H1 (cell line): ENCODE data around the gene KRT12. TPM values are rescaled to one million over a fixed set of nuclear protein-coding genes. Genes with fewer than 3 reads are reported as not detected.

Source experiments
- polyA plus RNA-seq, 7 experiments: library from polyadenylated mRNA; depleted of rRNA in 3 of 7; stranded (reverse) in 5 of 7; unstranded in 2 of 7; fragments of >200 nt in 5 of 7; fragments of 200-250 nt in 2 of 7; gene quantifications; 1 replicate in 5 of 7; 2 replicates in 1 of 7; 4 replicates in 1 of 7; pipeline versions ENCODE4 v1.2.1 to v1.2.3, GENCODE V29; 2011 to 2013; ENCODE audit warnings: missing spikeins in 2 of 7, mixed read lengths in 2 of 7
- total RNA-seq: library from RNA; stranded (reverse); fragmentation: NEBNext Ultra II Directional; extraction: Animal tissue kit (Norgen Biotek cat#: 25700); gene quantifications from 2 replicates; pipeline ENCODE4 v1.2.1, GENCODE V29; 2021

Gene KRT12
- total and polyA plus RNA-seq, 2 of the 8 experiments (the other 6 are each of a cell fraction or from before 2014, with no cell fraction given) = not detected

Other genes starting within 250 kb of the KRT12 start
- 131 and 142 TPM in 2 replicates for gene SMARCE1, start 219.4 kb downstream of the KRT12 start, total RNA-seq
- 20.2 and 30.7 TPM in 2 replicates for gene SMARCE1, start 219.4 kb downstream of the KRT12 start, polyA plus RNA-seq (2011; rRNA removed)
- 0.61 and 0.75 TPM in 2 replicates for gene KRT222, start 202.0 kb downstream of the KRT12 start, total RNA-seq
- 0.08 and 0.09 TPM in 2 replicates for gene KRT222, start 202.0 kb downstream of the KRT12 start, polyA plus RNA-seq (2011; rRNA removed)
- not detected in 2 replicates for gene KRT24, start 163.5 kb downstream of the KRT12 start, total RNA-seq
- gene KRT24, start 163.5 kb downstream of the KRT12 start, polyA plus RNA-seq (2011; rRNA removed) = not detected in 2 replicates
- gene KRT25, start 111.9 kb downstream of the KRT12 start, total RNA-seq = not detected in 2 replicates
- gene KRT25, start 111.9 kb downstream of the KRT12 start, polyA plus RNA-seq (2011; rRNA removed) = not detected in 2 replicates
- not detected in 2 replicates for gene KRT26, start 95.0 kb downstream of the KRT12 start, total RNA-seq
- gene KRT26, start 95.0 kb downstream of the KRT12 start, polyA plus RNA-seq (2011; rRNA removed) = not detected in 2 replicates
- not detected in 2 replicates for gene KRT27, start 84.7 kb downstream of the KRT12 start, total RNA-seq
- gene KRT27, start 84.7 kb downstream of the KRT12 start, polyA plus RNA-seq (2011; rRNA removed) = not detected in 2 replicates
- not detected in 2 replicates for gene KRT28, start 67.3 kb downstream of the KRT12 start, total RNA-seq
- gene KRT28, start 67.3 kb downstream of the KRT12 start, polyA plus RNA-seq (2011; rRNA removed) = not detected in 2 replicates
- gene KRT10, start 44.6 kb downstream of the KRT12 start, total RNA-seq = 31.3 and 39.4 TPM in 2 replicates
- gene KRT10, start 44.6 kb downstream of the KRT12 start, polyA plus RNA-seq (2011; rRNA removed) = 2.4 and 3.5 TPM in 2 replicates
- not detected in 2 replicates for gene KRT20, start 18.0 kb upstream of the KRT12 start, total RNA-seq
- gene KRT20, start 18.0 kb upstream of the KRT12 start, polyA plus RNA-seq (2011; rRNA removed) = not detected in 2 replicates
- gene KRT23, start 70.4 kb upstream of the KRT12 start, total RNA-seq = not detected in 2 replicates
- gene KRT23, start 70.4 kb upstream of the KRT12 start, polyA plus RNA-seq (2011; rRNA removed) = not detected in 2 replicates
- not detected in 2 replicates for gene KRT39, start 99.7 kb upstream of the KRT12 start, total RNA-seq
- not detected in 2 replicates for gene KRT39, start 99.7 kb upstream of the KRT12 start, polyA plus RNA-seq (2011; rRNA removed)
- gene KRT40, start 117.1 kb upstream of the KRT12 start, total RNA-seq = not detected in 2 replicates
- gene KRT40, start 117.1 kb upstream of the KRT12 start, polyA plus RNA-seq (2011; rRNA removed) = not detected in 2 replicates
- not detected in 2 replicates for gene KRTAP3-3, start 126.9 kb upstream of the KRT12 start, total RNA-seq
- gene KRTAP3-3, start 126.9 kb upstream of the KRT12 start, polyA plus RNA-seq (2011; rRNA removed) = not detected in 2 replicates
- gene KRTAP3-2, start 132.7 kb upstream of the KRT12 start, total RNA-seq = not detected in 2 replicates
- gene KRTAP3-2, start 132.7 kb upstream of the KRT12 start, polyA plus RNA-seq (2011; rRNA removed) = not detected in 2 replicates
- not detected in 2 replicates for gene KRTAP3-1, start 141.9 kb upstream of the KRT12 start, total RNA-seq
- not detected in 2 replicates for gene KRTAP3-1, start 141.9 kb upstream of the KRT12 start, polyA plus RNA-seq (2011; rRNA removed)
- not detected in 2 replicates for gene KRTAP1-5, start 160.0 kb upstream of the KRT12 start, total RNA-seq
- gene KRTAP1-5, start 160.0 kb upstream of the KRT12 start, polyA plus RNA-seq (2011; rRNA removed) = not detected in 2 replicates
- gene KRTAP1-4, start 163.0 kb upstream of the KRT12 start, total RNA-seq = not detected in 2 replicates
- not detected in 2 replicates for gene KRTAP1-4, start 163.0 kb upstream of the KRT12 start, polyA plus RNA-seq (2011; rRNA removed)
- gene KRTAP1-3, start 167.7 kb upstream of the KRT12 start, total RNA-seq = not detected in 2 replicates
- not detected in 2 replicates for gene KRTAP1-3, start 167.7 kb upstream of the KRT12 start, polyA plus RNA-seq (2011; rRNA removed)
- gene KRTAP1-1, start 174.2 kb upstream of the KRT12 start, total RNA-seq = not detected in 2 replicates
- gene KRTAP1-1, start 174.2 kb upstream of the KRT12 start, polyA plus RNA-seq (2011; rRNA removed) = not detected in 2 replicates
- gene KRTAP2-1, start 180.1 kb upstream of the KRT12 start, total RNA-seq = not detected in 2 replicates
- not detected in 2 replicates for gene KRTAP2-1, start 180.1 kb upstream of the KRT12 start, polyA plus RNA-seq (2011; rRNA removed)
- not detected in 2 replicates for gene KRTAP2-2, start 188.0 kb upstream of the KRT12 start, total RNA-seq
- not detected in 2 replicates for gene KRTAP2-2, start 188.0 kb upstream of the KRT12 start, polyA plus RNA-seq (2011; rRNA removed)
- not detected in 2 replicates for gene KRTAP2-3, start 192.9 kb upstream of the KRT12 start, total RNA-seq
- not detected in 2 replicates for gene KRTAP2-3, start 192.9 kb upstream of the KRT12 start, polyA plus RNA-seq (2011; rRNA removed)
- not detected in 2 replicates for gene KRTAP2-4, start 198.7 kb upstream of the KRT12 start, total RNA-seq
- not detected in 2 replicates for gene KRTAP2-4, start 198.7 kb upstream of the KRT12 start, polyA plus RNA-seq (2011; rRNA removed)
- gene KRTAP4-7, start 216.9 kb upstream of the KRT12 start, total RNA-seq = not detected in 2 replicates
- not detected in 2 replicates for gene KRTAP4-7, start 216.9 kb upstream of the KRT12 start, polyA plus RNA-seq (2011; rRNA removed)
- not detected in 2 replicates for gene KRTAP4-8, start 230.9 kb upstream of the KRT12 start, total RNA-seq
- gene KRTAP4-8, start 230.9 kb upstream of the KRT12 start, polyA plus RNA-seq (2011; rRNA removed) = not detected in 2 replicates
- gene KRTAP4-16, start 235.0 kb upstream of the KRT12 start, total RNA-seq = not detected in 2 replicates
- gene KRTAP4-16, start 235.0 kb upstream of the KRT12 start, polyA plus RNA-seq (2011; rRNA removed) = not detected in 2 replicates
- not detected in 2 replicates for gene KRTAP4-9, start 238.2 kb upstream of the KRT12 start, total RNA-seq
- 0.06 TPM in 1 of 2 replicates, not detected in the other for gene KRTAP4-9, start 238.2 kb upstream of the KRT12 start, polyA plus RNA-seq (2011; rRNA removed)